CD4-positive, alpha-beta T cell treated with Interleukin-6 for 4 hours (primary cell): ENCODE data around the gene RIMOC1.

Experiments used
- DNase-seq: peaks from one replicate; pipeline ENCODE4 v3.0.0-alpha.2; 2020; ENCODE audit warnings: mixed read lengths

RIMOC1 gene, protein sequence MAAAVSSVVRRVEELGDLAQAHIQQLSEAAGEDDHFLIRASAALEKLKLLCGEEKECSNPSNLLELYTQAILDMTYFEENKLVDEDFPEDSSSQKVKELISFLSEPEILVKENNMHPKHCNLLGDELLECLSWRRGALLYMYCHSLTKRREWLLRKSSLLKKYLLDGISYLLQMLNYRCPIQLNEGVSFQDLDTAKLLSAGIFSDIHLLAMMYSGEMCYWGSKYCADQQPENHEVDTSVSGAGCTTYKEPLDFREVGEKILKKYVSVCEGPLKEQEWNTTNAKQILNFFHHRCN

DNA sequence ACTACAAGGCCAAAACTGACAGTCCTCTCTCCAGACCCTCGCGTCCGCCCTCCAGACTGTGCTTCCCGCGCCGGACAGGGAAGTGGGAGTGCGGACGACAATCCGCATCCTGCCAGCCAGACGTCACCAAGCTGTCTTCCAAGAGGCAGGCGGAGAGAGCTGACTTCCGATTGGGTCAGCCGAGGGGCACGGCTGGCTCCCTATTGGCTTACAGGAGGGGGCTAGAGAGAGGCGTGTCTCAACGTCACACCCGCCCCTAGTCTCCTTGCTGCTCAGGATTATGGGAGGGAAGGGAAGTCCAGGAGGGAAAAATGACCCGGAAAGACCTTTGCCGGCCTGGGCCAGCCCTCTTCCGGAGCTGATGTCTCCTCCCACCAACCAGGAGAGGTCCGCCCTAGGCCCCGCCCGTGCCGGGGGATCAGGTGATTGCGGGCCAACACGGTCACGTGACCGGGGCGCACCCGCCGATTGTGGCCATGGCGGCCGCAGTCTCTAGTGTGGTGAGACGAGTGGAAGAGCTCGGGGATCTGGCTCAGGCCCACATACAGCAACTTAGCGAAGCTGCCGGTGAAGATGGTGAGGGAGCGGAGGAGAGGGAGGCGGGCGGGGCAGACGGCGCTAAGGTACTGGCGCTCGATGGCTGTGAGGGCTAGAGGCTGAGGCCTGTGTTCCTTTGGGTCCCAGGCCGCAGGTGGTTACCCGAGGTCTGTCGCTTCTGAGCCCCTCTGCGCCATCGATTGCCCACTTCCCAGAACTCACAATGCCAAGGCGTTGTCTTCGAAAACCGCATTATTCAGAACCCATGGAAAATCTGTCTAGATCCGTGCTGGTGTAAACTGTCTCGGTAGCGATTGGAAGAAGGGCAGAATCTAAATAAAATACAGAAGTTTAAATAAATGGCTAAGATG, at the start of gene RIMOC1:
Gene RIMOC1 (plus strand): TSS at position 453 of the 908 bp plus-strand sequence. CDS start 24 bp downstream, at position 477.
- DNase-seq = peak; percentile 98

GRCh38 chr5:41856644-41857491, 47.3 kb upstream of the RIMOC1 start:
- DNase-seq = peak; percentile 66

DNA sequence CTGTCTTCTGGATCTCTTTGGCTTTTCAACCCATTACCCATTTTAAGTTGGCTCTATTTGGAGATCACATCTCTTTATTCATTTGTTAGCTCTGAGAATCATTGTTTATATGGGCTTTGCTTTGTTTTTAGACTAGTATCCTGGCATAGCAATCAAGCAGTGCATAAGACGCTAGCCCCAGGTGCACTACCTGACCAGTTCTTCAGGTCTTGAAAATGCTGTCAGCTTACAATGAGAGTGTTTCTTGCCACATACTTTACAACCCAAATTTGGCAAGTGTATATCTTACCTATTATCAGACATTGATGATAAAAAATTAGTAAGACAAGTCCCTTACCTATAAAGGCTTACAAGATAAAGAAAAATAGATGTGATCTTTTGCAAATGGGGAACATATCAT, 46.2 kb upstream of the RIMOC1 start:
- no peak for DNase-seq

GRCh38 chr5:41858890-41859289, 45.3 kb upstream of the RIMOC1 start:
- DNase-seq = no peak

- no peak for DNase-seq
Measured at GRCh38 chr5:41863871-41864486, 40.2 kb upstream of the RIMOC1 start.

DNA sequence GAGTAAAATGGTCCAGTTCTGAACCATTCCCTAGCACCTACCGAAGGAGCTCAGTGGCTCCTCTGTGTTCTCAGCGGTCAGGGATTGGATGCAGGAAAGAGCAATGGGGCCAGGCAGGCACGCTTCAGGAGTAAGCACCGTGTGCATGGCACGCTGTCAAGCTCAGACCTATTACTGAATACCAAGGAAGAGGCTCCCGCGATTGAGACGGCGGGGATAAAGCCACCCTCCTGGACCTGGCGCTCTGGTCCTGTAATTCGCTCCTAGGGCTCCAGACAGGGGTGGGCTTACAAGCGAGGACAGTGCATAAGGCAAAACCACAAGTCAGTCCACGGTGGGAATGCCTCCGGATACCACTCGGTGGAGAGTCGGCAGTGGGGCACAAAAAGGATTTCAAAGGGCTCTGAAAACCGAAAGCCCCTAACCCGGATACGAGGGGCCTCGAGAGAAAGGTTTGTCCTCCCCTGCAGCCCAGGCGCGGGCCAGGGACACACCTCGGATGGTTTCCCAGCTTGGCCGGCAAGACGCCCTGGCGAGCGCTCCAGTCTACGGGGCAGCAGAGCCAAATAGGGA, 34.9 kb upstream of the RIMOC1 start:
- peak; percentile 5 for DNase-seq

DNA sequence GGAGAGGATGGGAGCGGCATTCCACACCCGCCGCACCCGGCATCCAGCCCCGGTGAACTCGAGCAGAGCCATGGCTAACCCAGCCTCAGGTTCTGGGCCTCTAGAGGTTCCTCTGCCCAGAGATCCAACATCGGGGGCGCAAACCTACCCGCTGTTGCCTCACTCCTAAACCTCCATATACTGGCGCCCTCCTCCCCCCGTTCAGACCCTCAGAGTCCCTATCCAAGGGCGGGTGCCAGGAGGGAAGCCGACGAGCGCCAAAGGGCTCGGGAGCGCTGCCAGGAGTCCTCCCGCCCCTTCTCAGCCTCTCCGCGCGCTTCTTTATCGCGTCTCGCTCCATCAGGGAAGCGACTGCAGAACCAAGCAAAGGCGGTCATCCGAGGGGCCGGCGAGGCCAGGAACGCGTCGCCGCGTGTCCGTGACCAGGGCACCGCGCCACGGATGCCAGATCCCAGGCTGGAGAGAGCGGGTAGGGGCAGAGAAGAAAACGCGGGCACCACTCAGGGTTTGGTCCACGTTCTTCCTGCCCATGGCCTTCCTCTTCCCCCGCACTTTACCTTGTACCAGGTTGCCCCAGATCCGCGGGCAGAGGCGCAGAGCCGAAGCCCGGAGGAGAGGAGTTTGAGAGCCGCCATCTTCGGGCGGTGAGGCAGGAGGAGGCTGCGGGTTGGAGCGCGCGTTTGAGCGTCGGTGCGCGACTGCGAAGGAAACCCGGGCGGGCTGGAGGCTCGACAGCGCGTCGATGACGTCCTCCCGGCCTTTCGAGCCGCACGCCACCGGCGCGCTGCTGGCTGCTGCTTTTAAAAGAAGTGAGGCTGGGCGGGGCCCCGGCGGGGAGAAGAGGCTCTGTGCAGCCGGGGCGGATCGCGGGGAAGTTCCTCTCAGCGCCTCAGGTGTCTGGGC, 34.2 kb upstream of the RIMOC1 start, which contains the start of gene OXCT1:
Gene OXCT1 (minus strand): TSS at position 702 of the 903 bp plus-strand sequence. CDS start 67 bp downstream, at position 635.
- DNase-seq = peak; percentile 96

- no peak for DNase-seq
Measured at GRCh38 chr5:41870627-41871048, 33.5 kb upstream of the RIMOC1 start.

- no peak for DNase-seq
Measured at GRCh38 chr5:41871852-41872251, 32.3 kb upstream of the RIMOC1 start.

GRCh38 chr5:41874512-41875060, 29.6 kb upstream of the RIMOC1 start:
- no peak for DNase-seq

DNA sequence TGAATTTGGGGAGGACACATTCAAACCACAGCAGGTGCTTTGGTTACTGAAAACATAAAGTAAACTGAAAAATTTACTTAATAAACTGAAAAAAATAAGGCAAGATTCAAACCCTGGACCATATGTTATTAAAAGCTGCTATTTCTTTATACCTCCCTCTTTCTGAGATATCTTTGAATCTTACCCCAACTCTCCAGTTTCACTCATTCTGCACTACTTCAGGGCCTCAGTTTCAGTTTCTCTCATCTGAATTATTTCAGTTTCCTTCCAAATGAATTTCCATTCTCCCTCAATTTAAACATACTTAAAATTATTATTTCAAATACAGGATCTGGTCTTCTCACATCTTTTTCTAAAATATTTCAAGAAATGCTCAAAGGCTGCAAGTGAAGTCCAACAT, 29.0 kb upstream of the RIMOC1 start:
- no peak for DNase-seq

GRCh38 chr5:41876678-41877077, 27.5 kb upstream of the RIMOC1 start:
- DNase-seq = no peak

DNA sequence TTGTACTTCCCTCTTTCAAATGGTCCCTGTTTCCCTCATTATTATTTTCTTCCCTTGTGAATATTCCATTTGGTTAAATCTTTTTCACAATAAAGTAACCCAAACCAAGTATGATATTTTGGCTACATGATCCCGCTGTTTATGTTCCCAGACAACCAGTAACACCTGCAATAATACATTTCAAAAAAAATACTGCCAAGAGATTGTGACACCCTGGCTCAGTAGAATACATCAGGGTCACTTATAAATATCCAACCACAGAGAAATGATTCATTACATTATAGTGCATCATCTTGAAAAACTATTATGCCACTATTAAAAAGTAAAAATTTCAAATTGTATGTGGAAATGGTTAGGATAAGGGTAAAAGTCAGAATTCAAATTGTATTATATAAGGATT, 26.7 kb upstream of the RIMOC1 start:
- no peak for DNase-seq

- DNase-seq = no peak
Measured at GRCh38 chr5:41878173-41878572, 26.0 kb upstream of the RIMOC1 start.

- no peak for DNase-seq
Measured at GRCh38 chr5:41878643-41879478, 25.3 kb upstream of the RIMOC1 start.

DNA sequence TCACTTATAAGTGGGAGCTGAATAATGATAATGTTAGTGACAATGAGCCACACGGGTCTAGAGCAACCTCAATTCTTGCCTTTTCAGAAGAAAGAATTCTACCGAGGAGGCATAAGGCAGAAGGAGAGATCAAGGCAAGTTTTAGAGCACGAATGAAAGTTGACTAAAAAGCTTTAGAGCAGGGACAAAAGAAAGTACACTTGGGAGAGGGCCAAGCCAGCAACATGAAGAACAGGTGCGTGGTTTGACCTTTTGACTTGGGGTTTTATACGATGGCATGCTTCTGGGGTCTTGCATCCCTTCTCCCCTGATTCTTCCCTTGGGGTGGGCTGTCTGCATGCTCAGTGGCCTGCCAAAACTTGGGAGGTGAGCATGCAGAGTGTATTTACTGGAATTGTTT, 21.4 kb upstream of the RIMOC1 start:
- DNase-seq = no peak

- no peak for DNase-seq
Measured at GRCh38 chr5:41883243-41883642, 20.9 kb upstream of the RIMOC1 start.

GRCh38 chr5:41883936-41884335, 20.2 kb upstream of the RIMOC1 start:
- no peak for DNase-seq

- DNase-seq = no peak
Measured at GRCh38 chr5:41885286-41885685, 18.9 kb upstream of the RIMOC1 start.
